Astrocyte of the hippocampus (primary cell): ENCODE measurements around the gene LAMP1.
"Not testable (repeated sequence)": the region's sequence is repeated elsewhere in the genome, so short reads cannot be mapped to it uniquely, and the experiment has no call there.

ENCODE experiments used
- DNase-seq: peaks from one replicate; pipeline ENCODE4 v3.0.0; 2011; ENCODE audit warnings: low read depth, low spot score

The LAMP1 gene

DNA sequence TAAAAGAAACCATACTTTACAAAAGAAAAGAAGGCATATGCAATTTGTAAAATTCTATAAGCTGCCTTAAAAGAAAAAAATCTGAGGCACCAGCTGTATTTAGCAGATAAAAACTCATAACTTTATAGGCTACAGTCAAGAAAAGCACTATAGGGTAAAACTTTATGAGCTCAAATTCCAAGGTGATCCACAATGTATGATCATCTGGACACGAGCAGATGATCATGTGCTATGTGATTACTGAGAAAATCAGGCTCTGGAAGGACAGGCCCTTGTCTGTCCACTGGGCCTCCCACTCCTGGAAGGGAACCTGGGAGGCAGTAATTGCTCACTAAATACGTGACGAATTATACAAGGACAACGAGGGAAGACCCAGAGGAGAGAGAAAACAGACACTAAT is 59.6 kb downstream of the LAMP1 start:
- no peak for DNase-seq

DNA sequence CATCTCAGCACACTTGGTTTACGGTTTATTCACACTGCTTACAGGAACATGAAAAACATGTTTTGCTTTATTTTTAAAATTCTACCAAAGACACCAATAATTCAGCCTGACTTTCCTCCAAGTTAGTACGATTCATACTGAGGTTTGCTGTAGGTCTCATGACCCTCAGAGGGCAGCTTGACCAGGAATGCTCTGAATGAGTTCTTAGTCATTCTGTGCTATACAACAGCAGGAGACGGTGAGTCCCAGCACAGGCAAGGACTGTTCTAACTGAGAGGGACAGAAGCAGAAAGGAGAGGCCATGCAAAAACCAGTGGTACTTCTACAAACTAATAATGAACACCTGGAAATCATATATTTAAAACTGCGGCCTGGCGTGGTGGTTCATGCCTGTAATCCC is 60.5 kb downstream of the LAMP1 start:
- peak; percentile 71 for DNase-seq

DNA sequence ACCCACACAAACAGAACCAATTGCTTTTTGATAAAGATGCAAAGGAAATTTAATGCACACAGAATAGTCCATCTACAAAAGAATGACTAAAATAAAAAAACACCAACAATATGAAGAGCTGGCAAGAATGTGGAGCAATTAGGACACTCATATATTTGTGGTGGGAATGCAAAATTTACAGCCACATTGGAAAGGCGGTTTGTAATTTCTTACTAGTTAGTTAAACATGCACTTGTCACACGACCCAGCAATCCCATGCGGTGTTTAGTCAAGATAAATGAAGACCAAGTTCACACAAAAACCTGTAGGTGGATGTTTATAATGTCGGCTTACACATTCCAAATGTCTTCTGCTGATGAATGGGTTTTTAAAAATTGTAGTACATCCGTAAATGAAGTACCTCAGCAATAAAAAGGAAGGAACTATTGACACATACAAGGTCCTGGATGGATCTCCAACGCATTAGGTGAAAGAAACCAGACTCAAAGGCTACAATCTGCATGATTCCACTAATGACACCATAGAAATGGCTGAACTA is 61.7 kb downstream of the LAMP1 start:
- DNase-seq = no peak

DNA sequence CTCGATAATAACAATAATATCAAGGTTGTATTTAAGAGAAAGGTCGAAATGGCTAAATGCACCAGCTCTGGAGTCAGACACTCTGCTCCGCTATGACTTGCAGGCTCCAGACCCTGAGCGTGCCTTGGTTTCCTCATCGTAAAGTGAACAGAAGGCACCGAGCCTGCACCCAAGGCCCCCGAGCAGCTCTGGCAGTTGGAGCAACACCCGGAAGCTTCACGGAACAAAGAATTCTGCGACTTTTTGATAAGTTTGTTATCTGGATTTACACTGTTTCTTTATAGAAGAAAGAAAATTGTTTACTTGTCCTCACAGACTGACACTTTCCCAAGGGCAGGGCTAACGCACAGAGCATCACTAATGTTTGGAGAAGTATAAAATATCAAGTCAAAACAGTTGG is 62.5 kb downstream of the LAMP1 start:
- no peak for DNase-seq

DNA sequence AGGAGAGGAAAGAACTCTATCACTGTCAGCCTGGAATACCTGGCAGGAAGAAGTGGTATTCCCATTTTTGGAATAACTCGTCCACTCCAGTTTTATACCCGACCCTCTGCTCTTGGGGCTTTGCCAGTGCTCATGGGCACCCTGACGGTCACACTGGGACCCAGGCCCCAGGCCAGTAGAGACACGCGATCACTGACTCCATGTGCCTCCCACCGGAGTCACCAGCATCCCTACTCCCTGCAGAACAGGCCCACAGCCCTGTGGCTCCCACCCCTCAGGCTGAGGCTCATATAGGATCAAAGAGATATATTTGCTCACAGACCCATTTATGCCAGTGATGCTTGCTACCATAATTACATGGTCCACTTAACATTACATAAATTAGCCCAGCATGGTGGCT is 63.4 kb downstream of the LAMP1 start:
- DNase-seq = no peak

DNA sequence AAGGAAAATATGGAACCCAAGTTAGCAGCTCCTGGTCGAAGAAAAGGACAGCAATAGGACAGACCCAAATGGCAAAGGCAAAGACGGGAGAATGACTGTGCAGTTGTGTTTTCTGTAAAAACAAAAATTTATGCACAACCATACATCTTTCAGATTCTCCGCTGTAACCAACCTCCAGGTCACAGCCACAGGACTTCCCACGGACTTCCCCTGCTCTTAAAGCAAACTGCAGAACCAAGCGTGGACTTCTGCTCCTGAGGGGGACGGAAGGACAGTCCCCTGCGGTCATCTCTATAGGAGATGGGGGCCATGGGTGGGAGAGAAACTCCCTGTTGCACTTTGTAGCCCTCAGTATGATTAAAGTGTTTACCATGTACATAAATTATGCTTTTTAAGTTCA is 64.4 kb downstream of the LAMP1 start:
- DNase-seq = no peak

DNA sequence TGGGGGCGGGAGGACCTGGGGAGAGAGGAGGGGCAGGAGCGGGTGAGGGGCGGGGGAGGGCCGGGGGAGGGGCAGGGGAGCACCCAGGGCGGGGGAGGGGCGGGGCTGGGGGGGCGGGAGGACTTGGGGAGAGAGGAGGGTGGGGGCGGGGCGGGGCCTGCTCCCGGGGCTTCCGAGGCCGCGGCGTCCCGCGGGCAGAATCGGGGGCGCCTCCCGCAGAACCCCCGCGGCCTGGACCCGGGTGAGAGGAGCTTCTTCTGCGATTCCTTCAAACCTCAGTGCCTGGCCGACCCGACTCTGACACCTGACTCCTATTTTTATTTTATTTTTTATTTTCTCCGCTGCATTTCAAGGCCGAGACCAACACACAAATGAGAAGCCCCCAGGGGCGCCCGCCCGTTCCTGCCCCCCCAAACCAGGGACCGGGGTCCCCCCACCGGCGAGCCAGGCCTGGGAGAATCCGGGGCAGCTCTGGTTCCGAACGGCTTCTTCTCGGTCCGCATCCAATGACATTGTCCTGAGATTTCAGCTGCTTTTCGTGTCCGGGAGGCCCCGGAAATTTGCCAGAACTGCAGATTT is 67.4 kb downstream of the LAMP1 start:
- DNase-seq = peak; percentile 34

DNA sequence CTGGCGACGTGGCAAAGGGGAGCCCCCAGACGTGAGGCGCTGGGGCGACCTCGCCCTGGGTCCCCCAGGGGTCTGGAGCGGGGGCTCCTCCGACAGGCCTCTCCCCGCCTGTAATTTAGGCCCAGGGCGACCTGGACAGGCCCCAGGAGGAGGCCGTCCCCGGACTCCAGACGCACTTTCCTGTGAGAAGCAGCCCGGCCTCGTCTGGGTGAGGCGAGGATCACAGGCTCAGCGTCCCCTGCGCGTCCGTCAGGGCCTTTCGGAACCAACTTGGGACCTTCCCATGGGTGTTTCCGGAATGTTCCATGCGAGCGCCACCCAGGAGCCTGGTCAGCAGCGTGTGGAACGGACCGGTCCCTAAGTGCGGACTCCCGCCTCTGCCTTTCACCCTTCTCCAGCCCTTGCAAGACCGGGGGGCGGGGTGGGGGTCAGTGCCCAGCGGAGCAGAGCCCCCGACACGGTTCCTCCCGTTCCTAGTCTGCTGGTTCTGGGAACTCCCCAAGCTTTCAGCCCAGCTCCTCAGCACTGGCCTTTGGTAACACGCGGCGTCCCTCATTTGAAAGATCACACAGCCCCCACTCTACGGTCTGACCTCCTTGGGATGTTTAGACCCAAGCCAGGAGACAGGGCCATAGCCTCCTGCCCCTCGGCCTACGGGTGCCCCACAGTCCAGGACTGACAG is 68.0 kb downstream of the LAMP1 start:
- DNase-seq = no peak

DNA sequence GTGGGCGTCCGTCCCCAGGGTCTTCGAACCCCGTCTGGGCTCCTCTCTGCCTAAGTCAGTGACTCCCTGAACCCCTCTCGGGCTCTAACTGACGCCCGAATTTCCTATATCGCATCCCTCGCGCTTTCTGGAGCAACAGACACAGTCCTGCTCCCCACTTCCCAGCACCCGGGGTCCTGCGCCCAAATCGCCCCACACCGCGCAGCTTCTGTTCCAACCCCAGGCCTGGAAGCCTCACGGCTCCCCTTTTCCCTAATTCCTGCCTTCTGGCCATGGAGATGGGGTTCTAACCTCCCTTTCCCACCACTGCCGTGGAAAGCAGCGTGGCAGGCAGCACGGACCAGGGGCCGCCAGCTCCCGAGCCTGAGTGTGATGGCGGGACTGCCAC is 68.5 kb downstream of the LAMP1 start:
- no peak for DNase-seq

DNA sequence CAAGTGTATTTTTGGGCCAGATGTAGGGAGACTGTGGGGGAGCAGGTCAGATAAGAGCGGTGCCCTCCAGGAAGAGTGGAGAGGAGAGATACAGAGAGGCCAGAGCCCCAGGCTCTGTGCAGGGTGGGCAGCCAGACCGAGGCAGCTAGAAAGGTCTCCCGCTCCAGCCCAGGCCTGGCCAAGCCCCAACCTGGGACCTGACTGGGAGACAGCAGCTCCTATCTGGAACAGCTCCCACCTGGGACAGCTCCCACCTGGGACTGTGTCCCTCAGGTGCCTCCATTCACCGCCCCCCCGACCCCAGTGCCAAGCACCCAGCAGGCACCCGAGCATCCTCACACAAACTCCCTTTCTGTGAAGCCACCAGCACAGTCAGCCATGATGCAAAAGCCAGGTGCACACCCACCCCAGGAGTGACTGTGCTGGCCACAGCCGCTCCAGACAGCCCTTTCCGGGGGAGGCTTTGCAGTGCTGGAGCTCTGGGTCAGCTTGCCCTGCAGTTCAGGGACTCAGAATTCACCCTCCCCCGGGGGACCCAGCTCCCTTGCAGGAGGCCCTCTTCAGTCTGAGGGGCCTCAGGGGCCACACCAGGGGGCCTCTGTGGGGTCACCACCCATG is 69.0 kb downstream of the LAMP1 start:
- no peak for DNase-seq

DNA sequence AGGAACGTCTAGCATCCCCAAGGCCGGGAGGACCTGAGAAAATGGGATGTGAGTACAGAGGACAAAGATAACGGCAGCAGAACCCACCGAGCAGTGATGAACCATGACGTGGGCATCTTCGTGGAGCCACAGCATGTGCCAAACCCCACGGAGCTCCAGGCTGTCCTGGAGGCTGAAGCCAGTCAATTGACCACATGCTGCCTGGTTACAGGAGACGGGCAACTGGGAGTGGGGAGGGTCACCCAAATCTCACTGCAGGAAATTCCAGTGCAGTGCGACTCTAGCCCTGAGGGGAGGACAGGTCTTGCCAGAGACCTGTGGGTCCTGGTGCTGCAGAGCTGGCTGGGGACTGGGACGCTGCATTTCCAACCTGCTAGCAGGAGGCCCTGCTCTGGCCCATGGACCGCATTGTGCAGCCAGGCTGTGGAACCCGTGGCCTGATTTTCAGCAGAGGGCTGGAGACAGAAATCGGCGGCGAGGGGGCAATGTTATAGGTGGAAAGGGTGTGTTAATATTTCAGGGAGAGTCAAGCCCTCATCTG is 70.1 kb downstream of the LAMP1 start:
- DNase-seq = no peak

DNA sequence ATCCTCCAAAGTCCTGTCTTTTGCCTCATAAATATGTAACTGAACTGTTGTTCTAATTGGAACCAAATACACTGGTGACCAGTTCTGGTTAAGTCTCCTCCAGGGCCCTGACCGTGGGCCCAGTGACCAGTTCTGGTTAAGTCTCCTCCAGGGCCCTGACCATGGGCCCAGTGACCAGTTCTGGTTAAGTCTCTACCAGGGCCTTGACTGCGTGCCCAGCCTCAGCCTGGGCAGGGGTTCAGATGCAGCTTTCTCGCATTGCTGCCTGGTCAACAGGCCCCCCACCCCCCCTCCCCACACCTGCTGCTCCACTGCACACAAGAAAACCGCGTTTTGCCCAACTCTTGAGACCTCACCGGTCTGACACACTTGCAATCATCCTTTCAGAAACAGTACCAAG is 70.7 kb downstream of the LAMP1 start:
- no peak for DNase-seq

DNA sequence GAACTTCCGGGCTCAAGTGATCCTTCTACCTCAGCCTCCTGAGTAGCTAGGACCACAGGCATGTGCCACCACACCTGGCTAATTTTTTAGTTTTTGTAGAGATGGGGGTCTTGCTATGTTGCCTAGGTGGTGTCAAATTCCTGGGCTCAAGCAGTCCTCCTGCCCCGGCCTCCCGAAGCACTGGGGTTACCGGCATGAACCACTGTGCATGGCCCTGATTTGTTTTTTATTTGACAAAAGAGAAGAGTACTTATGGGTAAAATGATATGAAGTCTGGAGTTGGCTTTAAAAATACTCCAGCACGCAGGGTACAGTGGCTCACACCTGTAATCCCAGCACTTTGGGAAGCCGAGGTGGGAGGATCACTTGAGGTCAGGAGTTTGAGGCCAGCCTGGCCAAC is 71.3 kb downstream of the LAMP1 start:
- DNase-seq = not testable (repeated sequence)

DNA sequence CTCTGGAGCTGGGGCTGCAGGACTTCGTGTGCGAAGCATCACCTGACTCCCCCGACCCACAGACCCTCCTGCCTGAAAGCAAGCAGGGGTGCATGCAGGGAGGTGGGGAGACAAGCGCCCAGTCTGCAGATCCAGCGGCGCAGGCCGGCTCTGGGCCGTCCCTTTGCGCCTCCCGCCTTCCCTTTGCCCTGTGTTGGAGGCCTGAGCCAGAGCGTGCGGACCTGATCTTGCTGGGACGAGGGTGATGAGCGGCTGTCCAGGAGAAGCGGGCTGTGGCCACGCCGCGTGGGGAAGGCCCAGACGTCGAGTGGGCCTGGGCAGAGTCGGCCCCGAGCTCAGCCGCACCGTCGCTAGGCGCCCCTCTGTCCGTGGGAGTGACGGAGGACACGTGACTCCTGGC is 72.2 kb downstream of the LAMP1 start:
- DNase-seq = no peak

DNA sequence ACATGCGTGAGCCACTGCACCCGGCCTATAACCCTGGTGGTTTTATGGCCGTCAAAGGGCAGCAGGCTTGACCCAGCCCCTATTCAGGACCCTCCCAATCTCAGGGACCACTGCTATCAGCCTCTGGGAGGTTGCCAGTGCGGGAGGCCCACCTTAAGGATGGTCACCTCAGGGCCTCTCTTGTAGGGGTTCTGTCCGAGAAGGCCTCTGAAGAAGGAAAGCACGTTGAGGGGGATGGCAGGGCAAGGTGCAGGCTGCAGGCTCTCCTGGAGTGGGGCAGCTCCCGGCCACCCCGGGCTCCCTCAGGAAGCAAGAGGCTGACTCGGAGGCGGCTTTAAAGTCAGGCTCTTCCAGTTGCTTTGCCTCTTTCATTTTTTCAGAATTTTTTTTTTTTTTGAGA is 72.8 kb downstream of the LAMP1 start:
- DNase-seq = no peak

DNA sequence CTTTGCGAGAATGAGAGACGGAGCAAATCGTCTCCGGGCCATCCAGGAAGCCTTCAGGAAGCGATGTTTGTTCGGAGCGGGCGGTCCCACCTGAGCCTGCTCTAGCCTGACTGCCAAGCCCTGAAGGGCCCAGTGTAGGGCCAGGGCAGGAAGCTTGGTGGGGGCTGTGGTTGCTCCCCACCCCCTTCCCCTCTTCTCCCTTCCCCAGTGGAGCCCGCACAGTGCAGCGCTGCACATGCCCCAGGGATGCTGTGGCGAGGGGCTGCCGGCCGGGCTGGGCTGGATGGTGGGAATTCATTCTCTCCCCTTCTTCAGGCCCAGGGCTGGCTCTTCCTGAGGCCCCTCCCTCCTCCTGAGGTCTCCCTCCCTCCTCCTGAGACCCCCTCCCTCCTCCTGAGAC is 74.0 kb downstream of the LAMP1 start:
- DNase-seq = no peak

DNA sequence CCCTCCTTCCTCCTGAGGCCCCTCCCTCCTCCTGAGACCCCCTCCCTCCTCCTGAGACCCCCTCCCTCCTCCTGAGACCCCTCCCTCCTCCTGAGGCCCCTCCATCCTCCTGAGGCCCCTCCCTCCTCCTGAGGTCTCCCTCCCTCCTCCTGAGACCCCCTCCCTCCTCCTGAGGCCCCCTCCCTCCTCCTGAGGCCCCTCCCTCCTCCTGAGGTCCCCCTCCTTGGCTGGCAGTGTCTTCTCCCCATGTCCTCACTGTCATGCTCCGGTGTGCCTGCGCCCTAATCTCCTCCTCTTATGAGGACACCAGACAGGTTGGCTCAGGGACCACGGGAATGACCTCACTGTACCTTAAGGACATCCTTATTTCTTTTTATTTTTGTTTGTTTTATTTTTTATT is 74.7 kb downstream of the LAMP1 start:
- not testable (repeated sequence) for DNase-seq
